Activated naive CD4-positive, alpha-beta T cell treated with anti-CD3 and anti-CD28 coated beads, Interleukin-2, amount 50 U/mL, for 16 hours (primary cell): ENCODE results near the gene TSSK1B.
"Not testable (repeated sequence)": the region's sequence is repeated elsewhere in the genome, so short reads cannot be mapped to it uniquely, and the experiment has no call there.

Source experiments
- DNase-seq: peaks from one replicate; pipeline ENCODE4 v3.0.0-alpha.2; 2020

The TSSK1B gene, protein sequence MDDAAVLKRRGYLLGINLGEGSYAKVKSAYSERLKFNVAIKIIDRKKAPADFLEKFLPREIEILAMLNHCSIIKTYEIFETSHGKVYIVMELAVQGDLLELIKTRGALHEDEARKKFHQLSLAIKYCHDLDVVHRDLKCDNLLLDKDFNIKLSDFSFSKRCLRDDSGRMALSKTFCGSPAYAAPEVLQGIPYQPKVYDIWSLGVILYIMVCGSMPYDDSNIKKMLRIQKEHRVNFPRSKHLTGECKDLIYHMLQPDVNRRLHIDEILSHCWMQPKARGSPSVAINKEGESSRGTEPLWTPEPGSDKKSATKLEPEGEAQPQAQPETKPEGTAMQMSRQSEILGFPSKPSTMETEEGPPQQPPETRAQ

DNA sequence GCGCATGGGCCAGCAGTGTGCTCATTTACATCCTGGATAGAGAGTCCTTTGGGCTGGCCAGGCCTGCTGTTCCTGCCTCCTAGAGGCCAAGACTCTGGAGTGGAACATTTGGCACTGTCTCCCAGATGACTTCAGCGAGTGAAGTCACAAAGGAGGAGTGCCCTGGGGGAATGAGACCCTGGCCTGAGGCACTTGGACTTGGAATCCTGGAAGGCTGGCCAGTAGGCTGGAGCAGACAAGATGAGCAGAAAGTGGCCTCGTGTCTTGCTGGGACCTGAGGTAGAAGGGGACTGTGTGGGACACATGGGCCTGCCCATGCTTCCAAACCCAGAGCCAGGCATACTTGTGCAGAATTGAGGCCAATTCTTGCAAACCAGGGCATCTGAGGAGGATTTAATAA lies at the start of gene TSSK1B:
TSSK1B (minus strand) TSS at position 101 of the 400 bp plus-strand sequence. CDS start 150 bp downstream, outside the sequence.
- DNase-seq, result no peak

- no peak for DNase-seq
Observed at GRCh38 chr5:113480243-113480642, 45.5 kb upstream of the TSSK1B start.

DNA sequence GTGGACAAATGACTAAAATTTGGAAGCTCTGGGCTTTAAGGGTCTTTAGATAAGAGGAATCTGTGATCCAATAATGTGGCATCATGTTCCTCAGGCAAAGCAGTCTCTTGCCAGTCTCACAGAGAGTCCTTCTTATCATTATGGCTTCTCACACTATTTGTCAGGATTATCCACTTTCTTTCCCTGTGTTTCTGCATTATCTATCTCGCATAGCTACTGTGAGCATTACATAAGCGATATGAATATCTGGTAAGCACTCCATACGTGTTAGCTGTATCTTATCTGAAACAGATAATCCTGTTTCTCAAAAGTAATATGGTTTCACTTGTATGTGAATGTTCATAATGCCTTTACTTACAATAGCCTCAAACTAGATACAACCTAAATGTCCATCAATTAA lies 43.9 kb upstream of the TSSK1B start:
- DNase-seq, result no peak

GRCh38 chr5:113474100-113474728 lies 39.4 kb upstream of the TSSK1B start:
- no peak for DNase-seq

DNA sequence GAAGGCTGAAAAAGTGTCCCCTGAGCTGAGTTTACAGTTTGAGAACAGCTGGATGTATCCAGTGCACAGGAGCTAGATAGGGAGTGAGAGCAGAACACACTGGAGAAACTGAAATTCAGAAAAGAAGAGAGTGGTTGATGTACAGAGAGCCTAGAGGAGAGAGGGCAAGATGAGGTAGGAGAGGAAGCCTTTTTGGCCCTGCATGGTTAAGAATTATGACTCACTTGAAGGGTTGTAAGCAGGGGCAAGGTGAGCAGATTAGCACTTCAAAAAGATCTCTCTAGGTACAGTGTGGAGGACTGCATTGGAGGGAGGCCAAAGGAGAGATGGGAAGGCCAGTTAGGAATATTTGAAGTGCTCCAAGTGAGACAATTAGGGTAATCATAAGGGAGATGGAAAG lies 28.2 kb upstream of the TSSK1B start:
- DNase-seq, result no peak

DNA sequence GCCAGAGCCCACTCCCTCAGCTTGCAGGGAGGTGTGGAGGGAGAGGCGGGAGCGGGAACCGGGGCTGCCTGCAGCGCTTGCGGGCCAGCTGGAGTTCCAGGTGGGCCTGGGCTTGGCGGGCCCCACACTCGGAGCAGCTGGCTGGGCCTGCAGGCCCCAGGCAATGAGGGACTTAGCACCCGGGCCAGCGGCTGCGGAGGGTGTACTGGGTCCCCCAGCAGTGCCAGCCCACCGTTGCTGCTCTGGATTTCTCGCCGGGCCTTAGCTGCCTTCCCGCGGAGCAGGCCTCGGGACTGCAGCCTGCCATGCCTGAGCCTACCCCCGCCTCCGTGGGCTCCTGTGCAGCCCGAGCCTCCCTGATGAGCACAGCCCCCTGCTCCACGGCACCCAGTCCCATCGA lies 22.3 kb upstream of the TSSK1B start:
- DNase-seq, result not testable (repeated sequence)

DNA sequence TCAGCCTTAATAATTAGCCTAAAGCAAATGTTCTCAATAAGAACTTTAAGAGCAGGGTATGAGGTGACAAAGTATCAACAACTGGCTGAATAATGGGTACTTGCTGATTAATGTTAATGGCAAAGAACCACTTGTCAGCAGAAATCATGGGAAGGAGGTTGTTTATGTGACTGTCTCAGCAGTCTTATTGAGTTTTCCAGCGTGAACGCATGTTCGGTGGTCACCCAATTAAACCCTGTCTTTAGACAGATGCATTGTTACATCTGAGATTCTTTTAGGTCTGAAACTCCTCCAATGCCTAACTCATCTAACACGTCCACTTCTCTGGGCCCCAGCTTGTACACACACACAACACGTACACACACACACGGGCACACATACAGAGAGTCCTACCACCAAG lies 18.2 kb upstream of the TSSK1B start:
- no peak for DNase-seq

DNA sequence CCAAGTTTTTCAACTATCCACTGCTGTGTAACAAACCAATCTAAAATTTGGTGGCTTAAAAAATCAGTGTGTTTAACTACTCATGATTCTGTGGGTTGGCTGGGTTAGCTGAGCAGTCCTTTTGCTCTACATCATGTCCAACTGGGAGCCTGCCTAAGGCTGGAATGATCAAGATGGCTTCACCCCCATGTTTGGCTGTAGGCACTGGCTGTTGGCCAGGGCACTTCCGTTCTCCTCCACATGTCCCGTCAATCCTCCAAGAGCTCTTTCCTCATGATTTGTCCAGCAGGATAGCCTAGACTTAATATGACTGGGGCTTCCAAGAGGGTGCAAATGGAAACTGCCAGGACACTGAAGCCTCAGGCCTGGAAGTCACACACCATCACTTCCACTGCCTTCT lies 17.0 kb upstream of the TSSK1B start:
- DNase-seq, result no peak

DNA sequence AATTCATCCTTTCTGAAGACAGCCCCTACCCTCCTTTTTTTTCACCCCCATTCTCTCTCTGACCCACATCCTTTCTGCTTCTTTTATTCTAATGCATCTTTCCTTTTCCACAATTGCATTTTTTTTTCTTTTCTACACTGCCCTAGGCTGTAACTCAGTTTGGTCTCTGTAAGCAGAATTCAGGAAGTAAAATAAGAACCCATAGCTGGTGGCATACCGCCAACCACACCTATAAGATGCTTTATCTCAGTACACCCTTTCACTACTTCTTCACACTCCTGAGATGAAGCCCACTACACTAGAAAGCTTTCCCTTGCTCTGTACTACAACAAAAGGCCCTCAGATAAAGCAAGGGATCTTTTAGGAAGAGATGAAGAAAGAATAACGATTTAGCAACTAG lies 16.1 kb upstream of the TSSK1B start:
- DNase-seq, result no peak

- no peak for DNase-seq
Observed at GRCh38 chr5:113450462-113450861, 15.7 kb upstream of the TSSK1B start.

GRCh38 chr5:113448252-113448651 lies 13.5 kb upstream of the TSSK1B start:
- no peak for DNase-seq

DNA sequence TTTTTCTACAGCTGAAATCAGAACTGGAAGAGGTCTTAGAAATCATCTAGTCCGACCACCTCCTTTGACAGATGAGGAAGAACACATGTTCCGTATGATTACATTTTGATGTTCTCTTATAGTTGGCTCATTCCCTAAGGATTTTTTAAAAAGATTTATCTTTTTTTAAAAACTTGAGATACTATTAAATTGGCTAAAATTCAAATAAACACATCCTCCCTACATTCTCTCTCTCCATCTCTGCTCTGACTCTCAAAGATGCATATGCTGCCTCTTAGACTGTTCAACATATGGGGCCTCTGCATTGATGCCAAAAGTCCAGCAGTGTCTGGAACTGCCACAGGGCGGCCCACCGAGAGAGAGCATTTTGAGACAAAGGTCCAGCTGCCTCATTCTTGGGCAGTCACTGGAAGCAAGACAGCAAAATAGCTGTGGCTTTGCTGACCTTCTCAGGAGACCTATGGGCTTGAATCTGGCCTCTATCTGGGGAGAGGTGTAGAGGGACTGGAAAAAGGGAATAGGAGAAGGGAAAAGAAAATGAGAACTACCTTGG lies 12.8 kb upstream of the TSSK1B start:
- DNase-seq, result no peak

DNA sequence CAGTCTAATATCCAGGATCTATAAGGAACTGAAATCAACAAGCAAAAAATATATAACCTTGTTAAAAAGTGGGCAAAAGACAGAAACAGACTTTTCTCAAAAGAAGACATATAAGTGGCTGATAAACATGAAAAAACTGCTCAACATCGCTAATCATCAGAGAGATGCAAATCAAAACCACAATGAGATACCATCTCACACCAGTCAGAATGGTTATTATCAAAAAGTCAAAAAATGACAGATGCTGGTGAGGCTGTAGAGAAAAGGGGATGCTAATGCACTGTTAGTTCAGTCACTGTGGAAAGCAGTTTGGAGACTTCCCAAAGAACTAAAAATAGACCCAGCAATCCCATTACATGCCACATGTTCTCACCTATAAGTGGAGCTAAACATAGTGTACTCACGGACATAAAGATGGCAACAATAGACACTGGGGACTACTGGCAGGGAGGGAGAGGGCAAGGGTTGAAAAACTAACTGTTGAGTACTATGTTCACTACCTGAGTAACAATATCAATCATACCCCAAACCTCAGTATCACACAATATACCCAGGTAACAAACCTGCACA lies 11.7 kb upstream of the TSSK1B start:
- DNase-seq, result no peak

- no peak for DNase-seq
Observed at GRCh38 chr5:113437111-113437510, 2.3 kb upstream of the TSSK1B start.

- no peak for DNase-seq
Observed at GRCh38 chr5:113435575-113435974, 786 bp upstream of the TSSK1B start.

DNA sequence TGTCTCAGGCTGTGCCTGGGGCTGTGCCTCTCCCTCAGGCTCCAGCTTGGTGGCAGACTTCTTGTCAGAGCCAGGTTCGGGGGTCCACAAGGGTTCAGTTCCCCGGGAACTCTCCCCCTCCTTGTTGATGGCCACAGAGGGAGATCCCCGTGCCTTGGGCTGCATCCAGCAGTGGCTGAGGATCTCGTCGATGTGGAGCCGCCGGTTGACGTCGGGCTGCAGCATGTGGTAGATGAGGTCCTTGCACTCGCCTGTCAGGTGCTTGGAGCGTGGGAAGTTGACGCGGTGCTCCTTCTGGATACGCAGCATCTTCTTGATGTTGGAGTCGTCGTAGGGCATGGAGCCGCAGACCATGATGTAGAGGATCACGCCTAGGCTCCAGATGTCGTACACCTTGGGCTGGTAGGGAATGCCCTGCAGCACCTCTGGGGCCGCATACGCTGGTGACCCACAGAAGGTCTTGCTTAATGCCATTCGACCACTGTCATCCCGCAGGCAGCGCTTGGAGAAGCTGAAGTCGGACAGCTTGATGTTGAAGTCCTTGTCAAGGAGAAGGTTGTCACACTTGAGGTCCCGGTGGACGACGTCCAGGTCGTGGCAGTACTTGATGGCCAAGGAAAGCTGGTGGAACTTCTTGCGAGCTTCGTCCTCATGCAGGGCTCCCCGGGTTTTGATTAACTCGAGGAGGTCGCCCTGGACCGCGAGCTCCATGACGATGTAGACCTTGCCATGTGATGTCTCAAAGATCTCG lies 752 bp downstream of the TSSK1B start:
- DNase-seq, result no peak

DNA sequence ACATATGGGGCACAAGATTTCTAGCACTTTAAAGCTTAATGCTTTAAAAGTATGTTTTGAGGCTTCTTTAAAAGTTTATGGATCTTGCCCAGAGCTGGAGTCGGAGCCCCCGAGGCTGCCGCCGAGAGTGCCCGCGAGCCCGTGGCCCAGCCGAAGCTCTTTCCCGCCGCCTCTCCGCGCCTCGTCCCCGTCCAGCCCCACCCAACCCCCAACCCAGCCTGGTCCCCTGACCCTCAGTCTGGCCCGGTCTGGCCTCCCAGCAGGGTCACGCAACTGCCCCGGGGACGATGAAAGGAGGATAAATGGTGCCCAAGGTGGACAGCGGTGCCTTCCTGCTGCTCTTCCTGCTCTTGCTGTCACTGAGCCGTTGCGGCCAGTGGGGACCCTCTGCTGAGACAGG lies 1.7 kb downstream of the TSSK1B start:
- no peak for DNase-seq

GRCh38 chr5:113427871-113428574 lies 6.8 kb downstream of the TSSK1B start:
- DNase-seq, result no peak

GRCh38 chr5:113425909-113426308 lies 8.9 kb downstream of the TSSK1B start:
- DNase-seq, result no peak

DNA sequence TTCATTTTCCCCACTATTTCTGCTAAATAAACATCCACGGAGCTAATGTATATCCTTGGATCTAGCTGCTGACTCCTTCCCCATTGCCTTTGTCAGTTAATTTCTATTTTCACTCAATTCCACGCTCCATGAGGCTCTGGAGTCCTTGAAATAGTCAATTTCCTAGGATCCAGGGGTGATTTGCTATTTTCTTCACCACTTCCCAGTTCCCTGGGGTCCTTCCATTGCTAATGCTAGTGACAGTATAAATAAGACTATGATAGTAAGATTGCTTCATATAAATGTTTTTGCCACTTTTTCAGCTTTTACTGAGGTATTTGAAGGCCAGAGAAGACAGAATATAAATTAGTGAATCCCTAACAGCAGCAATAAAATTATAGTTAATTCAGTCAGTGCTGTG lies 13.1 kb downstream of the TSSK1B start:
- DNase-seq, result no peak

DNA sequence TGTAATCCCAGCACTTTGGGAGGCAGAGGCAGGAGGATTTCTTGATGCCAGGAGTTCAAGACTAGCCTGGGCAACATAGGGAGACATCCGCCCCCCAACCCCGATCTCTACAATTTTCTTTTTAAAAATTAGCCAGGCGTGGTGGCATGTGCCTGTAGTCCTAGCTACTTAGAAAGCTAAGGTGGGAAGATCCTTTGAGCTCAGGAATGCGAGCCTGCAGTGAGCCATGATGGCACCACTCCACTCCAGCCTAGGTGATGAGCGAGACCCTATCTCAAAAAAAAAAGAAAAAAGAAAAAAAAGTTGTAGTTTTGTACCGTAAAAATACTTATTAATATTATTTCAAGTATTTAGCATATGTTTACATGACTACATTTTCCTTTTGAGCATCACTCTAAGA lies 29.3 kb downstream of the TSSK1B start:
- no peak for DNase-seq

DNA sequence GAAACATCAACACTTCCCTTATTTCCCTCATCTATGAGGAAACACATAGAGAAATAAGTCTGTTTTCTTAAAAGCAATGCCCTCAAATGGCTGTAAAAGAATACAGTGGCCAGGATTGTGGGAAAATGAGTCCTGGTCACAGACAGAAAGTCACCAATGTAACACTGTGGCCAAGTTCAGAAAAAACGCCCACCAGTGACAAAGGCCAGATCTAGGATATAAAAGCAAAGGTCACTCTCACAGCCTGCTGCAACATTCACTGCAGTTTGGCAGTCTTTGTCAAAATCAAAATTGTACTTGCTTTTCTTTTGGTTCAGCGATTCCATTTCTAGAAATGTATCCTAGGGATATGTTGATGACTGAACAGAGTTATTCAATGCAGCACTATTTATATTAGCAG lies 30.5 kb downstream of the TSSK1B start:
- DNase-seq, result no peak

DNA sequence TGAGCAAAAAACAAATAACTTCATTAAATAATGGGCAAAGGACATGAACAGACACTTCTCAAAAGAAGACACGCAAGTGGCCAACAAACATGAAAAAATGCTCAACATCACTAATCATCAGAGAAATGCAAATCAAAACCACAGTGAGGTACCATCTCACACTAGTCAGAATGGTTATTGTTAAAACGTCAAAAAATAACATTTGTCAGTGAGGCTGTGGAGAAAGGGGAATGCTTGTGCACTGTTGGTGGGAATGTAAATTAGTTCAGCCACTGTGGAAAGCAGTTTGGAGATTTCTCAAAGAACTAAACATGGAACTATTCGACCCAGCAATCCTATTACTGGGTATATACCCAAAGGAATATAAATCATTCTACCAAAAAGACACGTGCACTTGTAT lies 36.8 kb downstream of the TSSK1B start:
- not testable (repeated sequence) for DNase-seq
